ENCODE results near the gene NRIP1.

The NRIP1 gene

GRCh38 chr21:15064576-15065391 lies at the start of gene NRIP1:
TSS of gene NRIP1 (minus strand) at chr21:15065000. CDS start at chr21:14968192, 96,808 bp downstream.
- peak; percentile 87 for DNase-seq

DNA sequence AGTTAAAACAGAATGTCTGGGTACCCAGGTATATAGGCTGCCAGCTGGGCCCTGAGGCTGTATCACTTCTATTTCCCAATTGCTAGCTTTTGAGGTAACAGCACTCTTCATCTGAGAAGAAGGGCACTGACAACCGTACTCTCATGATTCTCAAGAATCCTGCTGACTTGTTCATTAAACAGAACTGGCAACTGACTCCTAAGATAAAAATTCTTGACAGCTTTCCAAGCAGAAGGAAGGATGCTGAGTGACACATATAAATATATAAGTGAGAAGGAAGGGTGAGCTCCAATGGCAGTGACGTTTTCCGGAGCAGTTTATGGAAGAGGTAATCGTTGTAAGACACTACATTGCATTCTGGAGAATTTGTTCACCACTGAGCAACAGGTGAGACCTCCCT lies 48.1 kb upstream of the NRIP1 start:
- DNase-seq, result no peak

GRCh38 chr21:15108801-15109200 lies 44.0 kb upstream of the NRIP1 start:
- DNase-seq, result no peak

DNA sequence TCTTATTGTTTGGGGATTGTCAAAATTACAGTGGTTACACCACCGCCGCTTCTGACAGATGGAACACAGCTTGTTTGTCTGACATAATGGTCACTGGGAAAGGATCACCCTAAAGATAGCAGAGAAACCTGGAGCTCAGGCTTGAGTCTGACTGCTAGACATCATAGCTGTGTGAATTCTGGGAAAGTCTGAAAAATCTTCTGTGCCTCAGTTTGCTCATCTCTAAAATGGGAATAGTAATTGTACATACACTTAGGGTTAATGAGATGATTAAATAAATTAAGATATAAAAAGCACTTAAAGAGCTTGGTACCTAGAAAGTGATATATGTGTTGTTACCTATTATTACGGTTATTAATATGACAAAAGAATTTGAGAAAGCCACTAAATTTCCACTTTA lies 39.7 kb upstream of the NRIP1 start:
- DNase-seq, result no peak

DNA sequence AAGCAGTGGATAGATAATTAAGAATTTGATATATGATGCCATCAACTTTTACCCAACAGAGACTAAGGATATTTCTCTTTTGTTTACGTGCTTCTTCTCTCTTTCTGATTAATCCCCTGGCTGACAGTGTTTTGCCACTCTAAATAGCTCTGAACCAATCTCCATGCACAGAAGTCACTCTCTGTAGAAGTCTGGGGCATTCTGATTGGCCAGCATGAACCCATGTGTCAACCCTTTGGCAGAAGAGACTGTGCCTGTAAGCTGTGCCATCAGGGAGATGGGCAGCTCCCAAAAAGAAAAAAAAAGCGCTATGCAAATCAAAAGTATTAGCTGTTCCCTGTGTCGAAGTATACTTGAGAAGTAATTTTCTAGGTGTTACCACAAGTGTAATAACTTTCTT lies 34.1 kb upstream of the NRIP1 start:
- no peak for DNase-seq

DNA sequence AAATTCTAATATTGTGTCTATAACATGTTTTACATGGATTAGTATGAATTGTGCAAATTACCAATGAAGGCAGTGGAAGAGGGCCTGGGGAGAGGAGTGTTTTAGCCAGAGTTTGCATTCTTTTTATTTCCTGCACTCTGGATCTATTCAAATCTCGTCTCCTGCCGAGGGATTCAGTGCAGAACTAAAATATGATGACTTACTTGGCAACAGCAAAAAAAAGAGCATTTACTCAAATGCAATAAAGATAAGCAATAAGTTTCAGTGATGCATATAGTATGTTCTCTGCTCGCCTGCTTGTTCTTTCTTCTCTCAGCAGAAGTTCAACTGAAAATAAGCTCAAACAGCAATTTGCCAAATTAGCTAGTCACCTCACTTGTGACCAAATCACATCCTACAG lies 33.4 kb upstream of the NRIP1 start:
- DNase-seq, result no peak

- DNase-seq, result no peak
Measured at GRCh38 chr21:15097580-15097979, 32.8 kb upstream of the NRIP1 start.

DNA sequence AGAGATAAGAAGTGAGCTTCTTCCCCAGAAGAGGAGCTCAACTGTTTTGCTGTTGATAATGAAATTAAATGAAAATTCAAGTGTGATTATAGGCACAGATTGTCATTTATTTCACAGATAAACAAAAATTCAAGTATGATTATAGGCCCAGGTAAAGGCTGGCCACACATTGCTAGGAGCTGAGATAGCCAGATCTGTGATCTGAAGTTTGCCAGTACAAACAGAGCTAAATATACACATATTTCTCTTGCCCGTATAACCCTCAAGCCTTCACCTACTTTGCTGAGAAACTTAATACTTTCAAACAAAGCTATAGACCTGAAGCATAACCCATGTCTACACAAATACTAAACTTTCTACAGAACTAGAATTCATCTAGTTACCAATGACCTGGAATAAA lies 31.3 kb upstream of the NRIP1 start:
- DNase-seq, result no peak

GRCh38 chr21:15095326-15095725 lies 30.5 kb upstream of the NRIP1 start:
- DNase-seq, result no peak

GRCh38 chr21:15094706-15095105 lies 29.9 kb upstream of the NRIP1 start:
- no peak for DNase-seq

- DNase-seq, result no peak
Measured at GRCh38 chr21:15093216-15093615, 28.4 kb upstream of the NRIP1 start.

DNA sequence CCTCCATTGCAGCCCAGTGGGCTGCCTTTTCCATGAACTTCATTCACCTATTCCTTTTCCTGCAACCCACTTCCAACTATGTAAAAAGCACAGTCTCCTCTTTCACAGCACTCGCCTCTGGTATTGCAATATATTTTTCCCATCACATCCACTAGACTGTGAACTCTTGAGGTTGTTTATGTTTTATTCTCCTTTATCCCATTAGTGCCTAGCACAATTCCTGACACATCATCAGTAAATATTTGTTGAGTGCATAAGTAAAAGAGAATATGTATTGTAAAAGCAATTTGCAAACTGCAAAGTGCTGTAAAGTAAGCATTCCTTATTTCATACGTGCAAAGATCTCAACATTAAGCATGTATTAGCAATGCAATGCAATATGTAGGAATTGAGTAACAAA lies 27.9 kb upstream of the NRIP1 start:
- no peak for DNase-seq

GRCh38 chr21:15090390-15090789 lies 25.6 kb upstream of the NRIP1 start:
- no peak for DNase-seq

GRCh38 chr21:15088488-15088887 lies 23.7 kb upstream of the NRIP1 start:
- DNase-seq, result no peak

DNA sequence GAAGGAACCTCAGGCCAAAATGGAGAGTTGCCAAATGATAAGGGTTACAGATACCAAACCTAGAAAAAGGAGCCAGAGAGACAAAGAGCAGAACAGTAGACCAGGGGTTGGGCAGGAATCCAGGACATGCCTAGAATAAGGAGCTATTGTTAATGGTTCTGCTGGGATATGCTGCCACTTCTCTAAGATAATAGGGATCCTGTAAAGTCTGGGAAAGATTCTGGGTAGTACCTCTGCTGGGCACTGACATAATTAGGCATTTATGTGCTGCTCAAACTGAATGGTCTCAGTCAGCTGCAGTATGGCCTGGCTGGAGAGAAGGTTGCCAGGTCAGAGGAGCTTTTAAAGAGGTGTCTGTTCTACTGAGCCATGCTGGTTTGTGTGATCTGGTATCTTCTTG lies 19.9 kb upstream of the NRIP1 start:
- DNase-seq, result no peak

DNA sequence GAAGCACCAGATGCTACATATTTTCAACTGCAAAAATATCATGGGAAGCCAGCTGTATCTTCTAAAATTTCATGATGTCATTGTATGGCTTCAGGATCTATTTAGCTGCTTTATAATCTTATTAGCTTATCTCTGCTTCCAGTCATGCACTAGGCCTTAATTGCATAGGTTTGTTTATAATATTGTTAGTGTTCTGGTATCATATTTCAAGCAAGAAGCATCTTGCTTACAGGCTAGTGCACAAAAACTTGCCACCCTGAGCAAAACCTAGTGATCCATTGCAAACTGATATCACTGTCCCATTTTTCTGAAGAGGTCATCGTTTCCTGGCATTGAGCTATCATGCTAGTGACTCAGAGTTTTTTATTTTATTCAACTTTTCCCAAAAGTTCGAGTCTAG lies 15.7 kb upstream of the NRIP1 start:
- DNase-seq, result no peak

DNA sequence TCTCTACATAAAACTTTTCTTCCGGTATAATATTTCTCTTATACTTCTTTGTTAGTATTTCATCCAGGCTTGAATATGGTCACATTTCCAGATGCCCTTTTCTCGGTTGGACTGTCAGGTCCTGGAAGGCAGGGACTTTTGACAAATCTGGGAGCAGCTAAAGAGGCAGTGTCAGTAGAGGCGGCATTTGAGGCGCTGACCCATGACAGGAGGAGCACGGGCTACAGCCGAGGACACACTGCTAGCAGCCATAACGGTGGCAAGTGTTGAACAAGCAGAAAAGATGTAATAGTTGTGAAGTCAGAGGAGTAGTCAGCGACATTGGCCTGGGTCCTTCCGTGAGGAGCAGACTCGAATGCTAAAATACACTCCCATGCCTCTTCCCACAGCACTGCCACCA lies 14.5 kb upstream of the NRIP1 start:
- DNase-seq, result no peak

- DNase-seq, result no peak
Measured at GRCh38 chr21:15078180-15078579, 13.4 kb upstream of the NRIP1 start.

- DNase-seq, result no peak
Measured at GRCh38 chr21:15077529-15078145, 12.8 kb upstream of the NRIP1 start.

- DNase-seq, result no peak
Measured at GRCh38 chr21:15076730-15077129, 11.9 kb upstream of the NRIP1 start.

DNA sequence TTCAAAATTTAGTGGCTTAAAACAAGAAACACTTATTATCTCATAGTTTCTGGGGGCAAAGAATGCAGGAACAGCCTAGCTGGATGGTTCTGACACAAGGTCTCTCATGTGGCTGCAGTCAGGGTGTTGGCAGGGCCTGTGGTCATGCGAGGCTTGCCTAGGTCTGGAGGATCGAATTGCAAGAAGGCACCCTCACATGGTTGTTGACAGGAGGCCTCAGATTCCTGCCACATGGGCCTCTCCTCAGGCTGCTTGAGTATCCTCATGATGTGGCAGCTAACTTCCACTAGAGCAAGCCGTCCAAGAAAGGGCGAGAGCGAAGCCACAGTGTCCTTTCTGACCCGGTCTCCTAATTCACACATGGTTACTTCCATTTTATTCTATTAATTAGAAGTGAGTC lies 6.2 kb upstream of the NRIP1 start:
- DNase-seq, result no peak

DNA sequence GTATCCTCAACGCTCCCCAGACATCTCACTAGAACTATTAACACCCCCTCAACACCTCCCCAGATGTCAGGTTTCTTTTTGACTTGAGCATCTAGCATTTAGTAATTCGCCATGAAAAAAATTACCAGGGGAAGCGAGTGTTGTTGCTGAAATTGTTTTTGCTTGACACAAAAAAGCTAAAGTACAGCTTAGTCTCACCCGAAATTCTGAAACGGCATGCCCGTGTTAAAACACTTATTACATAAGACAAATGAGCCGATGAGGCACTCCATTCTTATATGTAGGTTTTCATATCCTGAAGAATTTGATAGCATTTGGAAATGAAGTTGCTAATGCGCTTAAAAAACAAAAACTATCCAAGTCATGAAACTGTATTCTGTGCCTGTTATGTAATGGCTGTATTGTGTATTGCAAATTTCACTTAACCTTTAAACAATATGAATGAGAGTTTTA lies 1.3 kb upstream of the NRIP1 start:
- no peak for DNase-seq

- DNase-seq, result peak; percentile 50
Measured at GRCh38 chr21:15065392-15066122, 757 bp upstream of the NRIP1 start.
